PFSK-1 (cell line): ENCODE measurements around the gene MARCHF4.

Experiments
- FOXP2 ChIP-seq: optimal IDR thresholded peaks from 2 replicates; pipeline ENCODE3; 2011; ENCODE audit warnings: borderline replicate concordance, control low read depth, inconsistent platforms; ENCODE audit not compliant: insufficient read depth; ENCODE audit errors: extremely low read length, extremely low read depth
- POLR2AphosphoS5 ChIP-seq: IDR thresholded peaks from 2 replicates; pipeline ENCODE4 v1.6.1; 2012; ENCODE audit warnings: low read depth, mild to moderate bottlenecking, control low read depth, low read length, moderate library complexity
- SIN3A ChIP-seq: IDR thresholded peaks from 2 replicates; pipeline ENCODE4 v1.6.1; 2012; ENCODE audit warnings: mild to moderate bottlenecking, low read length, moderate library complexity, borderline replicate concordance; ENCODE audit not compliant: insufficient read depth
- TAF1 ChIP-seq: IDR thresholded peaks from 2 replicates; pipeline ENCODE4 v1.6.1; 2012; ENCODE audit warnings: low read length, control low read depth, borderline replicate concordance; ENCODE audit not compliant: insufficient read depth
- TF ChIP-seq, protein P1 (sequence below), 2 experiments: IDR thresholded peaks; 2 replicates each; pipeline versions ENCODE4 v1.6.1 to v1.8.0; 2011 to 2012; ENCODE audit warnings: low read depth in 2 of 2, low read length in 2 of 2, control low read depth in 1 of 2, inconsistent platforms in 1 of 2, mild to moderate bottlenecking in 1 of 2, moderate library complexity in 1 of 2; ENCODE audit not compliant: insufficient read depth in 1 of 2

DNA sequence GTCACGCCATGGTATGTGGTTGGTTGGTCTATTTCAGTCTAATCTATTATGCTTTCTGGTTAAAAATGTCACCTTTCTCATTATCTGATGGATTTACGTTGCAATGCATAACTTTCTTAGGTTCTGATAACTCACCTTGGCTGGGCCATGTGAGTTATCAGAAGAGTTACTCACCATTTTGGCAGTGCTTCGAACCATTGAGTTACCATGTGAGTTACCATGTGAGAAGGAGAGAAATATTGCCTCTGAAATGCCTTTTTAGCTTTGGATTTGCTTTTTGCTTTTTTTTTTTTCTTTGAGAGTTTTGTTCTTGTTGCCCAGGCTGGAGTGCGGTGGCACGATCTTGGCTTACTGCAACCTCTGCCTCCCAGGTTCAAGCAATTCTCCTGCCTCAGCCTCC, 41.6 kb upstream of the MARCHF4 start:
- TF ChIP-seq POLR2AphosphoS5, result no peak
- TF ChIP-seq TAF1, result no peak
- no peak for TF ChIP-seq SIN3A
- TF ChIP-seq, protein P1, sequence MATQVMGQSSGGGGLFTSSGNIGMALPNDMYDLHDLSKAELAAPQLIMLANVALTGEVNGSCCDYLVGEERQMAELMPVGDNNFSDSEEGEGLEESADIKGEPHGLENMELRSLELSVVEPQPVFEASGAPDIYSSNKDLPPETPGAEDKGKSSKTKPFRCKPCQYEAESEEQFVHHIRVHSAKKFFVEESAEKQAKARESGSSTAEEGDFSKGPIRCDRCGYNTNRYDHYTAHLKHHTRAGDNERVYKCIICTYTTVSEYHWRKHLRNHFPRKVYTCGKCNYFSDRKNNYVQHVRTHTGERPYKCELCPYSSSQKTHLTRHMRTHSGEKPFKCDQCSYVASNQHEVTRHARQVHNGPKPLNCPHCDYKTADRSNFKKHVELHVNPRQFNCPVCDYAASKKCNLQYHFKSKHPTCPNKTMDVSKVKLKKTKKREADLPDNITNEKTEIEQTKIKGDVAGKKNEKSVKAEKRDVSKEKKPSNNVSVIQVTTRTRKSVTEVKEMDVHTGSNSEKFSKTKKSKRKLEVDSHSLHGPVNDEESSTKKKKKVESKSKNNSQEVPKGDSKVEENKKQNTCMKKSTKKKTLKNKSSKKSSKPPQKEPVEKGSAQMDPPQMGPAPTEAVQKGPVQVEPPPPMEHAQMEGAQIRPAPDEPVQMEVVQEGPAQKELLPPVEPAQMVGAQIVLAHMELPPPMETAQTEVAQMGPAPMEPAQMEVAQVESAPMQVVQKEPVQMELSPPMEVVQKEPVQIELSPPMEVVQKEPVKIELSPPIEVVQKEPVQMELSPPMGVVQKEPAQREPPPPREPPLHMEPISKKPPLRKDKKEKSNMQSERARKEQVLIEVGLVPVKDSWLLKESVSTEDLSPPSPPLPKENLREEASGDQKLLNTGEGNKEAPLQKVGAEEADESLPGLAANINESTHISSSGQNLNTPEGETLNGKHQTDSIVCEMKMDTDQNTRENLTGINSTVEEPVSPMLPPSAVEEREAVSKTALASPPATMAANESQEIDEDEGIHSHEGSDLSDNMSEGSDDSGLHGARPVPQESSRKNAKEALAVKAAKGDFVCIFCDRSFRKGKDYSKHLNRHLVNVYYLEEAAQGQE (IDR thresholded peaks at IDR 0.05; ENCODE audit: insufficient read depth in 1 of 2, low read depth in 2 of 2, low read length in 2 of 2), result no peak
- no peak for TF ChIP-seq FOXP2
